HT-29 (cell line): ENCODE measurements around the gene RNF5. TPM values are rescaled to one million over a fixed set of nuclear protein-coding genes. Genes with fewer than 3 reads are reported as not detected.
"Not testable (repeated sequence)": the region's sequence is repeated elsewhere in the genome, so short reads cannot be mapped to it uniquely, and the experiment has no call there.

ENCODE experiments used
- DNase-seq: peaks from one replicate; pipeline ENCODE4 v3.0.0-alpha.2; 2015; ENCODE audit warnings: low spot score
- small RNA-seq: library from RNA; depleted of rRNA; stranded (forward); fragments of <200 nt; gene quantifications from one replicate; pipeline ENCODE3, GENCODE V24; 2014
- total RNA-seq: library from RNA; depleted of rRNA; stranded (reverse); fragments of >200 nt; shearing (Covaris generic); gene quantifications from 2 replicates; pipeline ENCODE4 v1.2.3, GENCODE V29; 2014; rRNA removed

The RNF5 gene
- total RNA-seq, 1 experiment from 2014 or later, result 45.4 TPM

DNA sequence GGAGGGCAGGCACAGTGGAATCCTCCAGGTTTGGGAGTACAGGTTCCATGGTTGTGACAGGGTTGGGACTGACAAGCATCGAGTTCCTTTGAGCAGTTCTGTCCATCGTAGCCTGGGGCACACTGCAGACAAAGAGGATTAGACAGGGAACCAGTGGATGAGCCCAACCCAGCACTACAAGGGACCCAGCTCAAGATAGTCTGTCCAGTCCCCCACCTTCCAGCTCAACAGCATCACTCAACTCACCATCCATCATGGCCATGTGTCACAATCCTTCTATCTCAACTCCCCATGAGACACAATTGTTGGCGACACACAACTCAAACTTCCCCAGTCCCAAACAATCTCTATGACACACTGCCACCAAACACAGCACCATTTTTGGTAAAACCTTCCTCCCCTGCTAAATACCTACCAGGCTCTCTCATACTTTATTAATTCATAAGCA, 26.1 kb downstream of the RNF5 start:
- DNase-seq, result no peak

DNA sequence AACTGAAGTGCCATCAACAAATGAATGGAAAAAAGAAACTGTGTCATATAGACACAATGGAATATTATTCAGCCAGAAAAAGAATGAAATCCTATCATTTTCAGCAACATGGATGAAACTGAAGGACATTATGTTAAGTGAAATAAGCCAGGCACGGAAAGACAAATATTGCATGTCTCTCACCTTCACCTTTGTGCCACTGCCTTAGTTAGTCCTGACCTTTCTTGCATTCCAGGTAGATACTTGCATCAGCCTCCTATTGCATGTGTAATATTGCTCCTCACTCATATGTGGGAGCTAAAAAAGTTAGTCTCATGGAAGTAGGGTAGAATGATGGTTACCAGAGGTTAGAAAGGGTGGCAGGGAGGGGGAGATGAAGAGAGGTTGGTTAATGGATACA, 30.8 kb downstream of the RNF5 start:
- DNase-seq, result no peak

DNA sequence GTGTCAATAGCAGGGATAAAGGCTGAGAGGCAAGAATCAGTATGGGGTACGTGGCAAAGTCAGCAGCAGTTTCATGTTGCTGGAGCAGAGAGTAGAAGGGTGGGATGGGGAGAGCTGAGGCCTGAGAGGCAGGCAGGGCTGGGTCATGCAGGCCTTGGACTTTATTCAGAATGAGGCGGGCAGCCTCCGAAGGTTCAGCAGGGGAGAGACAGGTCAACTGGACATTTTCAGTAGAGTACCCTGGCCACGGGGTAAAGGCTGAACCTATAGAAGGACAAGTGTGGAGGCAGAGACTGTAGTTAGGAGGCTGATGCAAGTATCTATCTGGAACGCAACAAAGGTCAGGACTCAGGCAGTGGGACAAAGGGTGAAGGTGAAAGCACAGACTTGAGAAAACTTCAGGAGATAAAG, 32.0 kb downstream of the RNF5 start:
- DNase-seq, result no peak

DNA sequence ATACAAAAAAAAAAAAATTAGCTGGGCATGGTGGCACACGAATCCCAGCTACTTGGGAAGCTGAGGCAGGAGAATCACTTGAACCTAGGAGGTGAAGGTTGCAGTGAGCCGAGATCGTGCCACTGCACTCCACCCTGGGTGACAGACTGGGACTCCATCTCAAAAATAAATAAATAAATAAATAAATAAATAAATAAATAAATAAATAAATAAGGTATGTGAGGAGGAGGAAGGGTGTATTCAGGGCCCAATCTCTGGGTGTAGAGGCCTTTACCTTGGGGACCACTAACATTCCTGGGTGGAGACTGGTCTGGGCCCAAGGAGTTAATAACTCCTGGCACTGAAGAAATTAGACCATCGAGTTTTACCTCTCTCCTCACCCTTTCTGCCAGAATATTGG, 33.2 kb downstream of the RNF5 start:
- not testable (repeated sequence) for DNase-seq

DNA sequence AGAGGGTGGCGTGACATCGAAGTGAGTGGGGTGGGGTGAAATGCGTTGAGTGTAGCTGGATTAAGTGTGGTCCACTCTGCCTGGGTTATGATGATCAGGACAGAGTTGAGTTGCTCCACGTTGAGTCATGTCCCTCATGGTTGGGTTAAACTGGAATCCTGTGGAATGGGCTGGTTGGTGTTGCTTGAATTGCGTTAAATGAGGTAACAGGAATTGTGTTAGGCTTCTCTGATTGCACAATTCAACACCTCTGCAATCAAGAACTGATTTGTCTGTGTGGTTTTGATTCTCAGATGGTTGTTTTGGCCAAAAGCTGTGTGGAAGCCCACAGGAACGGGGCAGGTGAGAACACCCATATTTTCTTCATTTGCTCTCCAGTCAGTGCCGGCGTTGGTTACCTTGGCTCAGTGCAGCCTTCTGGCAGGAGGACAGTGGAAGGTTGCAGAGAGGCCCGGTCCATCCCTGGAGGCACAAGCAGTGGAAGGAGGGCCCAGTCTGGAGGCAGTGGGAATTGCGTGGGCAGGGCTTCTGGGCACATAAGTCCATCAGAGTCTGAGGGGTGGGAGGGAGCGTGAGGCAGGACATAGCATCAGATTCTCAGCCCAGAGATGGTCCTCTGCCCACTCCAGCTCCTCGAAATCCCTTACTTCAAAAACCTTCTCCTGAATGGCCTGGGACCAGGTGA, 34.0 kb downstream of the RNF5 start:
- DNase-seq, result no peak

DNA sequence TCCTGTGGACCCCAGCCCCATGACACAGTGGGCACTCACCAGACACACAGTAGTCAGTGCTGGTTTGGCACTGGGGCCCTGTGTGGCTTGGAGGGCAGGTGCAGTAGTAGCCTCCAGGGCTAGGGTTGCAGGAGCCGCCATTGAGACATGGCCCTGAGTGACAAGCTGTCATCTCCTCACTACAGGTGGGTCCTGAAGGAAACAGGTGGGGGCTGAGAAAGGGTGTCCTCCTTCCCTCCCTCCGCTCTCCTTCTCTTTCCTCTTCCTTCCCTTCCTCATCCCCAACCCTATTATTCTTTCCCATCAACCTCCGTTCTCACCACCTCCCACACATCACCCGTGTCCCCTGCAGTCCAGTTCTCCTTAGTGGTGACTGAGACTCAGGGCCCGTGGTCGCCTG, 35.4 kb downstream of the RNF5 start:
- DNase-seq, result no peak

DNA sequence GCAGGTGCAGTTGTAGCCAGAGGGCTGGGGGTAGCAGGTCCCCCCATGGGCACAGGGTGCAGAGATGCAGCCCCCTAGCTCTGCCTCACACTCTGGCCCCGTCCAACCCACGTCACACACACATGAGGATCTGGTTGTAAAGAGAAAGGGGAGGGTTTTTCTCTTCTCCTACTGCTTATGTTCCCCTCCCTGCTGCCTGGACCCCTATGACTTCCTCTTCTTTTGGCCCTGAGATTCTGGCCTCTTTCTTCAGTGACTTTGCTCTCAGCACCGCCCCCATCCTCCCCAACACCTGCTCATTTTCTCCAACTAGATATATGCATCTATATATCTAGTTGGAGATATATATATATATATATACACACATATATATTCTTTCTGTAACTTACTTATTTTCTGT, 35.9 kb downstream of the RNF5 start:
- DNase-seq, result no peak

DNA sequence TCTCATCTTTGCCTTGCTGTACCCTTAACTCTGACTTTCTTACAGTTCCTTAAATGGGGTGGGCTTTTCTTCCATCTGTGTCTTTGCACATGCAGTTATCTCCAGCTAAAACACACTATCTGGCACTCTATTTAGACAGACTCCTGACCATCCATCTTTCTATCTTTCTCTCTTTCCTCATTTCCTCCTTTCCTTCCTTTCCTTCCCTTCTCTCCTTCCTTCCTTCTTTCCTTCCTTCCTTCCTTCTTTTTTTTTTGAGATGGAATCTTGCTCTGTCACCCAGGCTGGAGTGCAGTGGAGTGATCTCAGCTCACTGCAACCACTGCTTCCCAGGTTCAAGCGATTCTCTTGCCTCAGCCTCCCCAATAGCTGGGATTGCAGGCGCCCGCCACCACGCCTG, 37.4 kb downstream of the RNF5 start:
- no peak for DNase-seq

DNA sequence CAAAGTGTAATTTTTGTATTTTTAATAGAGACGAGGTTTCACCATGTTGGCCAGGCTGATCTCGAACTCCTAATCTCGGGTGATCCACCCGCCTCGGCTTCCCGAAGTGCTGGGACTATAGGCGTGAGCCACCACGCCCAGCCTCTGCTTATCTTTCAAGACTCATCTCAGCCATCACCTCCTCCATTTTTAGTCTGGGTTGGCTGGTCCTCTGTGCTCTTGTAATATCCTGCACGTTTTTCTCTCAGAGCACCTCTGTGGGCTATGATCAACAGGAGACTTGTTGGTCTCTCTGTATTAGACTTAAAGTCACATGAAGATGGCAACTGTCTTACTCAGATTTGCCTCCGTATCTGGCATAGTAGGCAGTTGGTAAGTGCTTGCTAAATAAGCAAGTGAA, 38.1 kb downstream of the RNF5 start:
- DNase-seq, result no peak

DNA sequence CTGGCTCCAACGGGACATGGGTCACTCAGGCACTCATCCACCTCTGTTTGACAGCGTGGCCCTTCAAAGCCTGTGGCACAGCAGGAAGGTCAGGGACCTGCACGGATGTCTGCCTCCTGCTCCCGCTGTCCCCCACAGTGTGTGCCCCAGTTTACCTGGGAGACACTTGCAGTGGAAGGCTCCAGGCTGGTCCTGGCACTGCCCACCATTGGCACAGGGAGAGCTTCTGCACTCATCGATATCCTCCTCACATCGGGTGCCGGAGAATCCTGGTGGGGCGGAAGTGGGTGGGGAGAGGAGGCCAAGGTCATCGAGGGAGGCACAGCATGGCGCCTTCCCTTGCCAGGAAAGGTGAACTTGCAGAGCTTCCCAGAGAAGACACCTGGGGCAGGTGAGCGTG, 38.8 kb downstream of the RNF5 start:
- no peak for DNase-seq

DNA sequence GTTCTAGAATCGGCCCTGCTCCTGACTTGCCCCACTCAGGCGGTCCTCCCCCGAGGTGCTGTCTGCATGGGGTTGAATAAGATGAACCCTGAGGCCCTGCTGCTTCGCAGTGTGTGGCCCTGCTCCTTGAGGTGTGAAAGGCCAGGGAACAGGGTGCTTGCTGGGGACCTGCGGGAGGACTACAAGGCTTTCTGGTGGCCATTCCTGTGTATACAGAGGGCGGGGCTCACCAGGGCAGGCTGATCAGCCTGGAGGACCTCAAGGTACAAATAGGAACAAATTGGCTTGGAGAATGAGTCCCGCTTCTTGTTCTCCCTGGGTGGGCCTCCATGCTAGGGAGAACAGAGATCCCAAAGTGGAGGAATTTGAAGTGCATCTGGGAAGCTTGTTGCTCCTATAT, 40.0 kb downstream of the RNF5 start:
- no peak for DNase-seq

DNA sequence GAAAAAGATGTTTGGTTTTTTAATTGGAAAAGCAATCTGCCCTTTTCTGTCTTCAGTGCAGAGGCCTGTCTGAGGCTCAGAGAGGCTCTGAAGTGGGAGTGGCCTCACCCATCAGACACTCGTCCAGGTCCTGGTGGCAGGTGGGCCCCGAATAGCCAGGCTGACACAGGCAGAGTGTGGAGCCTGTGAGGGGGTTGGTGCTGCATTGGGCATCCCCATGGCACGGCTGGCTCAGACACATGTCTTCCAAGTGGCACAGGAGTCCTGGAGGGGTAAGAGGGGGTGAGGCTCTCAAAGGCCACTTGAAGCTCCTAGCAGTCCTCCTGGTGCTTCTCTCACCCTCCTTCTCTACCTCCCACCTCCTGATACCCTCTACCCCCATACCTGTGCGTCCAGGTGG, 41.8 kb downstream of the RNF5 start:
- DNase-seq, result no peak

DNA sequence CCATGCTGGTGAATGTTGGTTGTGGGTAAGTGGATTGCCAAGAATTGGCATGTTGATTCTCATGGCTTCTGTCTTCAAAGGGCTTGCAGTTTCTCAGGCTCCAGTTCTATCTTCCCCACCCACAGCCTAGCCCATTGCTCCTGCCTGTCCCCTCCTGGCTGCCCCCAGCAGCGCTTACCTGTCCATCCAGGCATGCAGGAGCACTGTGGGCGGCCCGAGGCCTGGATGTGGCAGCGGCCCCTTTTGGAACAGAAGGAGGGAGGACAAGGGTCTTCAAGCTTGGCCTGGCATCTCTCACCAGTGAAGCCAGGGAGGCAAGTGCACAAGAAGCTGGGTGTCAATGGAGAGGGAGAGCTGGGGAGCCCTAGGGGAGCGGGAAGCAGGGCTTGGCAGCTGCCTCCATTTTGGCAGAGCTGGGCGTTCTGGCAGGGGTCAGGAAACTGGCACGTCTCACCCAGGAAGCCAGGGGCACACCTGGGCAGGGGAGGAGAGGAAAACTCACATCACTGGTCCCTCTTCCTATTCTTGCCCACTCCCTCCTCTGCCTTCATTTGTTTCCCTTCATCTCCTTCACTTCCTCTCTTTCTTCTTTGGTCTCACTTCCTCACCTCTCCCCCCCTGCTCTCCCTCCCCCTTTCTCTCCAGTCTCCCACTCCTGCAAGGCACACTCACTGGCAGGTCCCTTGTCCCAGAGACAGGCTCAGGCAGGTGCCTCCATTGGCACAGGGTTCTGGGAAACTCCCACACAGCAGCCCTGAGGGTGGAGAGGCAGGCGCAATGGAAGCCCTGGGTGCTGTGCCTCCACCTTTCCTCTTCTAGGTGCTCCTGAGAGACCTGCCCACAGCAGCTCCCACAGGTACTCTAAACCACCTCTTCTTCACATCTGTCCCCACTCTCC, 44.4 kb downstream of the RNF5 start:
- DNase-seq, result no peak

DNA sequence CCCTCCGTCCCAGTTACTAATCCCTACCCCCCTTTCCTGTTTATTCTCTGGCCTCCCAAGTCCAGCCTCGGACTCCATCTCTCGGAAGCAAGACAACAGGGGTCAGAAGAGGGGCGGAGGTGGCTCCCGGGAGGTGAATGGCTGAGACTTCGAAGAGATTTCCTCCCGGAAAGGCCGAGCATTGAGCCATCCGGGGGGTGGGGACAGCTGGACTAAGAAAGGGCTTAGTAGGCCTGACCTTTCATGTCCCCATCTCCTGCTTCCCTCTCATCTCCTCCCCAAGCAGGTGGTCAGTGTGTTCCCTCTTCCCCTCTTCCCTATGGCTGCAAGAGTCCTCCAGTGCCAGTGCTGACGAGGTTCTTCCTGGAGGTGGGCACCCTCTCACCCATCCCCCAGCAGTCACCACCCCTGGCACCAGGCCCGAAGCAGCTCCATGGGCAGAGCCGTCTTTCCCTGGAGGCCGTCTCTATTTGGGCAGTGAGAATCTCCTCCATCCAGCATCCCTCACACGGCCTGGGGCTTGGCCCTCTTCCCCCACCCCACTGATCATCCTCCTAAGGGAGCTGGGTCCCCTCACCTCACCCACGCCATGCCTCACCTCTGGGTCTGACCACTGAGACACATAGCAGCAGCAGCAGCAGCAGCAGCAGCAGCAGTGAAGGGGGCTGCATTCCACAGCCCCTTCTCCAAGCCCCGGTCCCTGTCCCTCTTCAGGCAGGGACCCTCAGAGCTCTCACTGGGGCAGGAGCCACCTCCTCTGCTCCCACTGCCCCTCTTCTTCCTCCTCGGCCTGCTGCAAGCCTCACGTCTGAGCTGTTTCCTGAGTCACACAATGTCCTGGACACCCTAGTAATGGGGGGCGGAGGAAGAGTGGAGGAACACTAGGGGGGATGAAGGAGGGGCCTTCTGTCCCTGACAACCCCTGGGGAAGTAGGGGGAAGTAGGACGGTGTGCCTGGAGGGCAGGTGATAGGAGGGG, 45.3 kb downstream of the RNF5 start, which contains the start of gene NOTCH4:
Gene NOTCH4 (minus strand): TSS at position 810 of the 978 bp plus-strand sequence. CDS start 139 bp downstream, at position 671.
- no peak for DNase-seq

DNA sequence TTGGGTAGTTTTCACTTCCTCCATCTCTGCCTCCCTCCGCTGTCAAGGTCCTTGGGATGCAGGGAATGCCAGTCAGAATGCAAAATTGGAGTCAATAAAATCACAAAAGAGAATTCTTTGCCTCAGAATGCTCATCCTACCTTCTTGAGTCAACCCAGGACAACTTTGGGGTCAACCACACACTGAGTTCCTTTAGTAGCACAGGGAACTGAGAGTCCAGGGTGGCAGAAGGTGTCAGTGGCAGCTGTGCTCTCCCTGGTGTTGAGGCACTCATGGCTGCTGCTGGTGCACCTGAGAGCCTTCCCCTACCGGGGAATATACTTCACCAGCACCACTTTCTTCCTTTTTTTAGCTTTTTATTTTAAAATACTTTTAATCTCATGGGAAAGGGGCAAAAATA, 46.5 kb downstream of the RNF5 start:
- no peak for DNase-seq

DNA sequence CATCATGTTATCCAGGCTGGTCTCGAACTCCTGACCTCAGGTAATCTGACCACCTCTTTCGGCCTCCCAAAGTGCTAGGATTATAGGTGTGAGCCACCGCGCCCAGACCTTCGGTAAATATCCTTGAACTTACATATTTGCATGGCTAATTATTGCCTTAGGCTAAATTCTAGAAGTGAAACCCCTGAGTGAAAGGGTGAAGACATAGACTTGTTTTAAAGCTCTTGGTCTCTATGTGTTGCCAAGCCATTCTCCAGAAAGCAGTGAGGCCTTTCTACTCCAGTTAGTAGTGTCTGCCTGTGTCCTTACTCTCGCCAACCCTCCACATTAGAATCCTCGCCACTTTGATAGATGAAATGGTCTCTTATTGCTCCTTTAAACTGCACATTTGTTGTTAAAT, 48.2 kb downstream of the RNF5 start:
- DNase-seq, result no peak

Small RNA genes within 50 kb of the gene (small RNA-seq; reads per million reads assigned to genes)
- gene AL662884.1 (not detected), gene MIR6833 (not detected)

Other genes starting within 250 kb of the RNF5 start
- gene CFB, start 232.3 kb upstream of the RNF5 start, total RNA-seq, result 2.0 and 2.6 TPM in 2 replicates
- gene NELFE, start 219.4 kb upstream of the RNF5 start, total RNA-seq, result 85.4 and 103 TPM in 2 replicates
- 62.5 and 66.2 TPM in 2 replicates for gene SKIC2, start 219.2 kb upstream of the RNF5 start, total RNA-seq
- gene DXO, start 206.3 kb upstream of the RNF5 start, total RNA-seq, result 54.8 and 61.6 TPM in 2 replicates
- 0.57 and 1.9 TPM in 2 replicates for gene C4A, start 196.3 kb upstream of the RNF5 start, total RNA-seq
- gene C4B, start 163.6 kb upstream of the RNF5 start, total RNA-seq, result 1.4 and 1.9 TPM in 2 replicates
- gene CYP21A2, start 140.0 kb upstream of the RNF5 start, total RNA-seq, result not detected in 2 replicates
- 0.03 TPM in 1 of 2 replicates, not detected in the other for gene TNXB, start 69.1 kb upstream of the RNF5 start, total RNA-seq
- 55.7 and 60.0 TPM in 2 replicates for gene ATF6B, start 50.2 kb upstream of the RNF5 start, total RNA-seq
- gene FKBPL, start 48.1 kb upstream of the RNF5 start, total RNA-seq, result 5.2 and 7.4 TPM in 2 replicates
- not detected in 2 replicates for gene PRRT1, start 26.5 kb upstream of the RNF5 start, total RNA-seq
- gene PPT2, start 24.3 kb upstream of the RNF5 start, total RNA-seq, result 19.7 and 56.2 TPM in 2 replicates
- 4.5 and 6.6 TPM in 2 replicates for gene EGFL8, start 13.8 kb upstream of the RNF5 start, total RNA-seq
- gene AGPAT1, start 2.3 kb upstream of the RNF5 start, total RNA-seq, result 48.6 and 52.8 TPM in 2 replicates
- gene AGER, start 5.8 kb downstream of the RNF5 start, total RNA-seq, result 3.0 and 4.9 TPM in 2 replicates
- gene PBX2, start 11.8 kb downstream of the RNF5 start, total RNA-seq, result 16.6 and 18.7 TPM in 2 replicates
- 2.2 and 4.7 TPM in 2 replicates for gene GPSM3, start 14.2 kb downstream of the RNF5 start, total RNA-seq
- gene NOTCH4, start 45.7 kb downstream of the RNF5 start, total RNA-seq, result 2.2 and 2.4 TPM in 2 replicates
- not detected in 2 replicates for gene TSBP1, start 193.5 kb downstream of the RNF5 start, total RNA-seq
- gene BTNL2, start 228.8 kb downstream of the RNF5 start, total RNA-seq, result not detected in 2 replicates